IMR-90 (cell line): Measurements from ENCODE around the gene MICAL1. TPM values are rescaled to one million over a fixed set of nuclear protein-coding genes. Genes with fewer than 3 reads are reported as not detected.

Experiments
- ATAC-seq: fragments of 200-7000 bp; cut with Tn5 transposase; 2 replicates; pipeline ENCODE4 v1.9.1; 2020; ENCODE audit warnings: low read depth, mild to moderate bottlenecking, moderate library complexity
- BruUV-seq: library from RNA; stranded (reverse); fragments of 400-500 nt; replicated peaks from 2 replicates; lab custom pipeline; 2021; lab: Mats Ljungman, UMichigan
- CTCF ChIA-PET: fragments of 300-600 bp; formaldehyde crosslinking; extraction: SDS; loops from one replicate; lab custom pipeline; 2021; ENCODE audit warnings: antibody characterized with exemption; lab: Yijun Ruan, JAX
- POLR2A ChIA-PET: fragments of 300-600 bp; sonication (Branson Sonifier 250); formaldehyde crosslinking; loops from one replicate; lab custom pipeline; 2022; ENCODE audit warnings: antibody characterized with exemption; ENCODE audit not compliant: unreplicated experiment; lab: Charles Lee
- DNase-seq: peaks from one replicate; pipeline ENCODE4 v3.0.0; 2013
- H2AFZ ChIP-seq: replicated peaks from 2 replicates; pipeline ENCODE3; 2013; ENCODE audit warnings: low read length, mild to moderate bottlenecking; ENCODE audit not compliant: poor library complexity
- H2AK5ac ChIP-seq: 2 replicates; pipeline ENCODE4 v1.6.1; 2013; ENCODE audit warnings: low read depth, low read length, inconsistent platforms
- H2AK9ac ChIP-seq: replicated peaks from 2 replicates; pipeline ENCODE3; 2013; ENCODE audit warnings: mild to moderate bottlenecking, low read depth, low read length, moderate library complexity; ENCODE audit not compliant: poor library complexity
- H2BK120ac ChIP-seq: 2 replicates; pipeline ENCODE4 v1.6.1; 2013; ENCODE audit warnings: low read depth, low read length, inconsistent platforms
- H2BK15ac ChIP-seq: 3 replicates; pipeline ENCODE4 v1.6.1; 2013; ENCODE audit warnings: low read depth, low read length, inconsistent platforms
- H2BK20ac ChIP-seq: 2 replicates; pipeline ENCODE4 v1.6.1; 2013; ENCODE audit warnings: low read depth, mild to moderate bottlenecking, inconsistent platforms, low read length, moderate library complexity
- H2BK5ac ChIP-seq: 2 replicates; pipeline ENCODE4 v1.6.1; 2013; ENCODE audit warnings: mild to moderate bottlenecking, low read depth, low read length, inconsistent platforms; ENCODE audit not compliant: poor library complexity, severe bottlenecking
- H3K14ac ChIP-seq: replicated peaks from 2 replicates; pipeline ENCODE4 v1.6.1; 2013; ENCODE audit warnings: low read depth, low read length, inconsistent platforms
- H3K18ac ChIP-seq: 2 replicates; pipeline ENCODE4 v1.6.1; 2013; ENCODE audit warnings: low read depth, low read length, control low read depth
- H3K23ac ChIP-seq: 2 replicates; pipeline ENCODE4 v1.6.1; 2013; ENCODE audit warnings: low read depth, low read length, inconsistent platforms
- H3K27ac ChIP-seq: 2 replicates; pipeline ENCODE4 v1.5.1; 2013; ENCODE audit warnings: mild to moderate bottlenecking, control low read depth, low read length; ENCODE audit not compliant: insufficient read depth
- H3K27me3 ChIP-seq: 2 replicates; pipeline ENCODE4 v1.6.1; 2013; ENCODE audit warnings: low read length; ENCODE audit not compliant: control insufficient read depth, insufficient read depth
- H3K36me3 ChIP-seq: 2 replicates; pipeline ENCODE4 v1.6.1; 2013; ENCODE audit warnings: low read length, mixed read lengths; ENCODE audit not compliant: control insufficient read depth, insufficient read depth
- H3K4ac ChIP-seq: 2 replicates; pipeline ENCODE4 v1.6.1; 2013; ENCODE audit warnings: low read depth, low read length, inconsistent platforms
- H3K4me1 ChIP-seq: 2 replicates; pipeline ENCODE4 v1.6.1; 2013; ENCODE audit warnings: low read length, mixed read lengths; ENCODE audit not compliant: control insufficient read depth, insufficient read depth
- H3K4me2 ChIP-seq: 2 replicates; pipeline ENCODE4 v1.6.1; 2013; ENCODE audit warnings: low read depth, mild to moderate bottlenecking, control low read depth, low read length, moderate library complexity
- H3K4me3 ChIP-seq: 2 replicates; pipeline ENCODE4 v1.5.1; 2013; ENCODE audit warnings: low read depth, mild to moderate bottlenecking, control low read depth, low read length, moderate library complexity; ENCODE audit not compliant: insufficient read depth
- H3K56ac ChIP-seq: 2 replicates; pipeline ENCODE4 v1.6.1; 2013; ENCODE audit warnings: low read length, inconsistent platforms; ENCODE audit not compliant: insufficient read depth; ENCODE audit errors: extremely low read depth
- H3K79me1 ChIP-seq, 2 experiments: 2 replicates each; pipeline ENCODE4 v1.6.1; 2013; ENCODE audit warnings: low read length in 2 of 2, inconsistent platforms in 1 of 2, low read depth in 1 of 2
- H3K9ac ChIP-seq: 2 replicates; pipeline ENCODE4 v1.6.1; 2013; ENCODE audit warnings: low read depth, low read length, control low read depth
- H3K9me1 ChIP-seq: 2 replicates; pipeline ENCODE4 v1.6.1; 2013; ENCODE audit warnings: low read length, inconsistent platforms; ENCODE audit not compliant: insufficient read depth
- H3K9me3 ChIP-seq: 2 replicates; pipeline ENCODE4 v1.6.1; 2013; ENCODE audit warnings: low read length; ENCODE audit not compliant: control insufficient read depth, insufficient read depth
- H4K20me1 ChIP-seq: 2 replicates; pipeline ENCODE4 v1.6.1; 2013; ENCODE audit warnings: low read length, inconsistent platforms; ENCODE audit not compliant: insufficient read depth
- H4K5ac ChIP-seq: 2 replicates; pipeline ENCODE4 v1.6.1; 2013; ENCODE audit warnings: mild to moderate bottlenecking, low read depth, low read length, control low read depth
- H4K8ac ChIP-seq, 2 experiments: 2 replicates each; pipeline ENCODE4 v1.6.1; 2013; ENCODE audit warnings: low read depth in 2 of 2, low read length in 2 of 2, control low read depth in 1 of 2, inconsistent platforms in 1 of 2
- H4K91ac ChIP-seq: 2 replicates; pipeline ENCODE4 v1.6.1; 2013; ENCODE audit warnings: low read depth, low read length, inconsistent platforms; ENCODE audit not compliant: insufficient read depth
- BHLHE40 ChIP-seq: fragments of 150-350 bp; IDR thresholded peaks from 2 replicates; pipeline ENCODE4 v1.6.1; 2016; ENCODE audit warnings: mild to moderate bottlenecking, low read depth, low read length
- CEBPB ChIP-seq: IDR thresholded peaks from 2 replicates; pipeline ENCODE4 v1.6.1; 2012; ENCODE audit warnings: low read depth, low read length, improper control_type of control experiment
- CHD1 ChIP-seq: IDR thresholded peaks from 2 replicates; pipeline ENCODE4 v1.6.1; 2012; ENCODE audit warnings: low read depth, low read length, improper control_type of control experiment
- CTCF ChIP-seq: conservative IDR thresholded peaks from 2 replicates; pipeline ENCODE4 v1.5.1; 2012; ENCODE audit warnings: mild to moderate bottlenecking, low read depth, low read length, improper control_type of control experiment
- ELK1 ChIP-seq: fragments of 150-350 bp; IDR thresholded peaks from 2 replicates; pipeline ENCODE4 v1.6.1; 2016; ENCODE audit warnings: low read depth, mild to moderate bottlenecking, low read length, moderate library complexity, borderline replicate concordance
- FOS ChIP-seq: fragments of 150-350 bp; IDR thresholded peaks from 2 replicates; pipeline ENCODE4 v1.6.1; 2016; ENCODE audit warnings: low read depth, low read length
- MAFK ChIP-seq: IDR thresholded peaks from 2 replicates; pipeline ENCODE4 v1.6.1; 2012; ENCODE audit warnings: low read depth, low read length, improper control_type of control experiment
- MAZ ChIP-seq: IDR thresholded peaks from 2 replicates; pipeline ENCODE4 v1.6.1; 2012; ENCODE audit warnings: low read depth, mild to moderate bottlenecking, low read length, improper control_type of control experiment, moderate library complexity, borderline replicate concordance
- MXI1 ChIP-seq: IDR thresholded peaks from 2 replicates; pipeline ENCODE4 v1.6.1; 2012; ENCODE audit warnings: low read depth, mild to moderate bottlenecking, low read length, moderate library complexity, borderline replicate concordance
- NFE2L2 ChIP-seq: fragments of 150-350 bp; IDR thresholded peaks from 2 replicates; pipeline ENCODE4 v1.6.1; 2016; ENCODE audit warnings: low read depth, mild to moderate bottlenecking, low read length
- POLR2A ChIP-seq: IDR thresholded peaks from 2 replicates; pipeline ENCODE4 v1.6.1; 2012; ENCODE audit warnings: mild to moderate bottlenecking, low read depth, low read length
- RAD21 ChIP-seq: IDR thresholded peaks from 2 replicates; pipeline ENCODE4 v1.6.1; 2012; ENCODE audit warnings: low read length, improper control_type of control experiment
- RCOR1 ChIP-seq: IDR thresholded peaks from 2 replicates; pipeline ENCODE4 v1.6.1; 2012; ENCODE audit warnings: mild to moderate bottlenecking, low read length, improper control_type of control experiment; ENCODE audit not compliant: insufficient replicate concordance
- SMC3 ChIP-seq: fragments of 150-350 bp; IDR thresholded peaks from 2 replicates; pipeline ENCODE4 v1.6.1; 2016; ENCODE audit warnings: low read depth, mild to moderate bottlenecking, antibody characterized with exemption, low read length, moderate library complexity
- USF2 ChIP-seq: fragments of 150-350 bp; IDR thresholded peaks from 2 replicates; pipeline ENCODE4 v1.6.1; 2017; ENCODE audit warnings: mild to moderate bottlenecking, antibody characterized with exemption, low read length, low read depth
- WGBS, 2 experiments: methylation state at CpG; one replicate each; pipeline versions ENCODE4 v1.1.5 to v1.1.7; 2013; ENCODE audit warnings: missing lambda C conversion rate in 2 of 2; ENCODE audit not compliant: insufficient read length in 1 of 2; ENCODE audit errors: extremely low coverage in 2 of 2; 5-methylcytosine and 5-hydroxymethylcytosine counted together
- dilution Hi-C: fragments of 300-500 bp; cut with HindIII; formaldehyde crosslinking; loops from one replicate; pipeline ENCODE4 v1.14.3; 2018; ENCODE audit warnings: low sequenced_read_pairs; ENCODE audit not compliant: unreplicated experiment
- in situ Hi-C: fragments of 300-500 bp; cut with MboI; formaldehyde crosslinking; loops from 3 replicates; pipeline ENCODE4 v1.14.3; 2019; ENCODE audit warnings: low sequenced_read_pairs, inconsistent platforms, mixed read lengths
- intact Hi-C: fragments of 100-400 bp; cut with micrococcal nuclease; formaldehyde crosslinking; loops from 2 replicates; pipeline ENCODE4 v1.10.0; 2022
- polyA plus RNA-seq, 3 experiments: library from polyadenylated mRNA; depleted of rRNA; stranded (reverse); fragments of >200 nt; gene quantifications; 2 replicates each; pipeline ENCODE4 v1.2.3, GENCODE V29; 2012; ENCODE audit warnings: low replicate concordance in 1 of 3
- total RNA-seq: library from RNA; depleted of rRNA; stranded (reverse); fragments of >200 nt; gene quantifications from 2 replicates; pipeline ENCODE4 v1.2.3, GENCODE V29; 2012

The MICAL1 gene
- total and polyA plus RNA-seq, 2 of the 4 experiments (the other 2 are of a cell fraction) = 30.5 to 57.1 TPM

- H3K36me3 ChIP-seq = no peaks in the 10 kb centered on the region
- TF ChIP-seq USF2 (no peak), CTCF (no peak), POLR2A (no peak), MXI1 (no peak), CHD1 (no peak), CEBPB (no peak), RCOR1 (no peak), RAD21 (no peak), MAFK (no peak), BHLHE40 (no peak), ELK1 (no peak), FOS (no peak), NFE2L2 (no peak), MAZ (no peak), SMC3 (no peak)
- H4K20me1 ChIP-seq = no peaks in the 10 kb centered on the region
- H3K9me1 ChIP-seq = no peaks in the 10 kb centered on the region
- H2BK120ac ChIP-seq = no peak overlapping the region
- no peaks in the 10 kb centered on the region for H3K79me1 ChIP-seq
- H2AK9ac ChIP-seq = no peak overlapping the region
- dilution Hi-C loops = no loop called here
- H2AFZ ChIP-seq = no peak overlapping the region
- no CpG with 5 or more reads among the region's 2 CpGs for WGBS, 2 experiments
- H3K27ac ChIP-seq = no peak overlapping the region
- BruUV-seq = no TSS peak
- no peak overlapping the region for H3K4ac ChIP-seq
- peaks cover 4% of the 10 kb centered on the region for H3K27me3 ChIP-seq
- H3K4me1 ChIP-seq = no peaks in the 10 kb centered on the region
- H3K18ac ChIP-seq = no peak overlapping the region
- no peak overlapping the region for H3K23ac ChIP-seq
- H4K8ac ChIP-seq = no peak overlapping the region
- no peak overlapping the region for H3K4me3 ChIP-seq
- H3K4me2 ChIP-seq = no peak overlapping the region
- no peak overlapping the region for H2BK15ac ChIP-seq
- intact Hi-C loops = no loop called here
- H2BK5ac ChIP-seq = no peak overlapping the region
- no peak overlapping the region for H2AK5ac ChIP-seq
- H3K9ac ChIP-seq = no peak overlapping the region
- ATAC-seq (no peak), DNase-seq (no peak)
- no peak overlapping the region for H4K5ac ChIP-seq
- no peak overlapping the region for H3K14ac ChIP-seq
- in situ Hi-C loops = no loop called here
- H4K91ac ChIP-seq = no peak overlapping the region
- no peak overlapping the region for H2BK20ac ChIP-seq
- CTCF ChIA-PET = interaction anchor here (0.6 kb wide), 2 partner anchors 684 to 851 kb away, joined by 3 to 5 read pairs; no protein-coding TSS in a partner anchor
- H3K56ac ChIP-seq = no peak overlapping the region
- POLR2A ChIA-PET = no interaction called here
- no peaks in the 10 kb centered on the region for H3K9me3 ChIP-seq
Observed at GRCh38 chr6:109490713-109491112, 35.1 kb upstream of the MICAL1 start.
